HepG2 (cell line): ENCODE data around the gene PDZD8. TPM values are rescaled to one million over a fixed set of nuclear protein-coding genes. Genes with fewer than 3 reads are reported as not detected.

Experiments
- ATF1 ChIP-seq: IDR thresholded peaks from 2 replicates; pipeline ENCODE4 v1.6.1; 2016; ENCODE audit warnings: mild to moderate bottlenecking, control low read depth
- CHD4 ChIP-seq: fragments of 200-600 bp; sonication (generic); IDR thresholded peaks from 2 replicates; pipeline ENCODE4 v1.7.0; 2017; ENCODE audit warnings: mild to moderate bottlenecking, low read length, borderline replicate concordance
- DR1 ChIP-seq: sonication (generic); formaldehyde crosslinking; IDR thresholded peaks from 2 replicates; pipeline ENCODE4 v1.8.0; 2021; ENCODE audit warnings: mild to moderate bottlenecking, missing genetic modification reagents, inconsistent platforms
- E2F2 ChIP-seq: sonication (generic); formaldehyde crosslinking; IDR thresholded peaks from 2 replicates; pipeline ENCODE4 v1.4.0; 2020; ENCODE audit warnings: missing genetic modification reagents, borderline replicate concordance
- EZH2 ChIP-seq: conservative IDR thresholded peaks from 2 replicates; pipeline ENCODE4 v1.6.1; 2012; ENCODE audit warnings: mild to moderate bottlenecking, low read depth, low read length, moderate library complexity
- GATAD2A ChIP-seq: IDR thresholded peaks from 2 replicates; pipeline ENCODE4 v1.6.1; 2016
- KDM5B ChIP-seq: sonication (generic); formaldehyde crosslinking; IDR thresholded peaks from 2 replicates; pipeline ENCODE4 v1.4.0; 2020; ENCODE audit warnings: missing genetic modification reagents, mild to moderate bottlenecking, borderline replicate concordance
- MTF1 ChIP-seq: sonication (generic); formaldehyde crosslinking; IDR thresholded peaks from 2 replicates; pipeline ENCODE4 v1.5.0; 2020; ENCODE audit warnings: missing genetic modification reagents
- NFE2L1 ChIP-seq: sonication (generic); formaldehyde crosslinking; IDR thresholded peaks from 2 replicates; pipeline ENCODE4 v1.4.0; 2020; ENCODE audit warnings: missing genetic modification reagents, mild to moderate bottlenecking, borderline replicate concordance
- PLSCR1 ChIP-seq: sonication (generic); formaldehyde crosslinking; IDR thresholded peaks from 2 replicates; pipeline ENCODE4 v1.5.0; 2020; ENCODE audit warnings: missing genetic modification reagents, mild to moderate bottlenecking, borderline replicate concordance
- SAP130 ChIP-seq: IDR thresholded peaks from 2 replicates; pipeline ENCODE4 v1.6.1; 2016; ENCODE audit warnings: low read depth
- SRSF9 ChIP-seq: fragments of 200-400 bp; formaldehyde crosslinking; IDR thresholded peaks from 2 replicates; pipeline ENCODE4 v1.6.1; 2018; ENCODE audit warnings: borderline replicate concordance, mild to moderate bottlenecking, low read depth, low read length; ENCODE audit not compliant: insufficient read depth, poor library complexity, severe bottlenecking
- TARDBP ChIP-seq: sonication (generic); formaldehyde crosslinking; IDR thresholded peaks from 2 replicates; pipeline ENCODE4 v1.8.0; 2022; ENCODE audit warnings: mild to moderate bottlenecking, missing genetic modification reagents
- TFDP2 ChIP-seq: sonication (generic); formaldehyde crosslinking; IDR thresholded peaks from 2 replicates; pipeline ENCODE4 v1.4.0; 2020; ENCODE audit warnings: missing genetic modification reagents
- ZBTB10 ChIP-seq: sonication (generic); formaldehyde crosslinking; IDR thresholded peaks from 2 replicates; pipeline ENCODE4 v1.4.0; 2020; ENCODE audit warnings: missing genetic modification reagents, borderline replicate concordance
- ZMAT3 ChIP-seq: sonication (generic); formaldehyde crosslinking; conservative IDR thresholded peaks from 2 replicates; pipeline ENCODE4 v1.7.0; 2021; ENCODE audit warnings: missing genetic modification reagents
- ZNF121 ChIP-seq: sonication (generic); formaldehyde crosslinking; IDR thresholded peaks from 2 replicates; pipeline ENCODE4 v1.5.0; 2020; ENCODE audit warnings: mild to moderate bottlenecking, missing genetic modification reagents
- ZNF362 ChIP-seq: sonication (generic); formaldehyde crosslinking; IDR thresholded peaks from 2 replicates; pipeline ENCODE4 v1.4.0; 2020; ENCODE audit warnings: missing genetic modification reagents, mild to moderate bottlenecking, borderline replicate concordance
- ZNF556 ChIP-seq: sonication (generic); formaldehyde crosslinking; IDR thresholded peaks from 2 replicates; pipeline ENCODE4 v1.4.0; 2020; ENCODE audit warnings: mild to moderate bottlenecking, missing genetic modification reagents, borderline replicate concordance
- ZNF564 ChIP-seq: sonication (generic); formaldehyde crosslinking; IDR thresholded peaks from 2 replicates; pipeline ENCODE4 v1.8.1; 2023; ENCODE audit warnings: mild to moderate bottlenecking, missing genetic modification reagents
- ZNF782 ChIP-seq: sonication (generic); formaldehyde crosslinking; IDR thresholded peaks from 2 replicates; pipeline ENCODE4 v1.4.0; 2020; ENCODE audit warnings: missing genetic modification reagents, mild to moderate bottlenecking, borderline replicate concordance
- ZNF788 ChIP-seq: sonication (generic); formaldehyde crosslinking; IDR thresholded peaks from 2 replicates; pipeline ENCODE4 v1.5.0; 2020; ENCODE audit warnings: mild to moderate bottlenecking, missing genetic modification reagents, borderline replicate concordance
- ZNF891 ChIP-seq: sonication (generic); formaldehyde crosslinking; IDR thresholded peaks from 2 replicates; pipeline ENCODE4 v1.5.0; 2020; ENCODE audit warnings: mild to moderate bottlenecking, missing genetic modification reagents
- polyA plus RNA-seq, 8 experiments: library from polyadenylated mRNA; depleted of rRNA in 3 of 8; stranded (reverse) in 7 of 8; unstranded in 1 of 8; fragments of >200 nt; fragmentation: Illumina TruSeq in 4 of 8; extraction: Trizol in 4 of 8; gene quantifications; 2 replicates each; pipeline versions ENCODE4 v1.2.1 to v1.2.3, GENCODE V29; 2011 to 2016; ENCODE audit warnings: low read depth in 4 of 8, missing spikeins in 1 of 8, mixed read lengths in 1 of 8; ENCODE audit not compliant: insufficient read depth in 1 of 8
- total RNA-seq, 5 experiments: library from RNA; depleted of rRNA; stranded (reverse); fragments of >200 nt; fragmentation: Illumina TruSeq; extraction: Trizol; gene quantifications; 2 replicates each; pipeline ENCODE4 v1.2.3, GENCODE V29; 2016; ENCODE audit warnings: low read depth in 1 of 5

Gene PDZD8
- total and polyA plus RNA-seq, 2 of the 13 experiments (the other 11 are each of a cell fraction or from before 2014, with no cell fraction given) = 11.2 to 32.0 TPM

GRCh38 chr10:117367718-117368117 is 7.5 kb downstream of the PDZD8 start (continued):
- no peak for TF ChIP-seq TFDP2
- no peak for TF ChIP-seq ZNF782 (CRISPR knock-in tag)
- no peak for TF ChIP-seq MTF1
- no peak for TF ChIP-seq NFE2L1 (CRISPR knock-in tag)
- no peak for TF ChIP-seq ZNF564 (CRISPR knock-in tag)
- no peak for TF ChIP-seq ZMAT3 (CRISPR knock-in tag)
- TF ChIP-seq ZBTB10 (CRISPR knock-in tag) = no peak
- no peak for TF ChIP-seq ZNF121 (CRISPR knock-in tag)
- TF ChIP-seq KDM5B (CRISPR knock-in tag) = no peak
- no peak for TF ChIP-seq SRSF9
- no peak for TF ChIP-seq TARDBP (CRISPR knock-in tag)
- TF ChIP-seq ZNF556 (CRISPR knock-in tag) = no peak
- no peak for TF ChIP-seq PLSCR1 (CRISPR knock-in tag)
- peak; percentile 55; the same call in 1 of the 2 replicates for TF ChIP-seq GATAD2A (CRISPR knock-in tag)
- no peak for TF ChIP-seq E2F2 (CRISPR knock-in tag)
- peak; percentile 28; the same call in 1 of the 2 replicates for TF ChIP-seq SAP130 (CRISPR knock-in tag)
- TF ChIP-seq CHD4 = no peak
- TF ChIP-seq ATF1 (CRISPR knock-in tag) = no peak
- no peak for TF ChIP-seq EZH2
- TF ChIP-seq ZNF891 = no peak
- TF ChIP-seq ZNF788 (CRISPR knock-in tag) = no peak
- TF ChIP-seq DR1 (CRISPR knock-in tag) = no peak
- TF ChIP-seq ZNF362 = peak; percentile 96
